K562 (cell line): ENCODE measurements around the gene RND1. TPM values are rescaled to one million over a fixed set of nuclear protein-coding genes. Genes with fewer than 3 reads are reported as not detected.

Experiments
- ATAC-seq: fragments of 200-7000 bp; cut with Tn5 transposase; 3 replicates; pipeline ENCODE4 v1.9.1; 2020; ENCODE audit warnings: moderate library complexity
- BruUV-seq: library from RNA; stranded (reverse); fragments of 400-500 nt; replicated peaks from 2 replicates; lab custom pipeline; 2021; lab: Mats Ljungman, UMichigan
- CTCF ChIA-PET: fragments of 300-600 bp; formaldehyde crosslinking; extraction: SDS; loops from one replicate; lab custom pipeline; 2021; ENCODE audit warnings: low intra/inter-chr PET ratio; lab: Yijun Ruan, JAX
- POLR2A ChIA-PET: fragments of 300-600, 350-650 bp; sonication (Branson Sonifier 250); formaldehyde crosslinking; extraction: SDS; loops from one replicate; lab custom pipeline; 2021; ENCODE audit warnings: antibody characterized with exemption, inconsistent platforms; lab: Yijun Ruan, JAX
- DNase-seq, 4 experiments: peaks; one replicate each; pipeline versions ENCODE4 v3.0.0 to v3.0.0-alpha.2; 2011 to 2018; ENCODE audit warnings: low spot score in 3 of 4, mixed read lengths in 3 of 4; ENCODE audit errors: extremely low read depth in 1 of 4
- FAIRE-seq: peaks from 2 replicates; lab custom pipeline; 2011; peaks lifted over from hg19 to GRCh38; lab: Jason Lieb, UNC
- H2AFZ ChIP-seq: 2 replicates; pipeline ENCODE4 v1.6.0; 2011; ENCODE audit warnings: low read depth, low read length, control low read depth, inconsistent platforms
- H3K27ac ChIP-seq: fragments of 200-600 bp; 3 replicates; pipeline ENCODE4 v1.8.0; 2011; ENCODE audit warnings: low read depth, mild to moderate bottlenecking, control low read depth, inconsistent platforms, low read length, moderate library complexity, mixed read lengths; ENCODE audit errors: extremely low read depth
- H3K27me3 ChIP-seq, 2 experiments: fragments of 300-600 bp in 1 of 2; 2 replicates in 1 of 2; 3 replicates in 1 of 2; pipeline versions ENCODE4 v1.6.0 to v1.8.0; 2011; ENCODE audit warnings: inconsistent platforms in 2 of 2, low read length in 2 of 2, mild to moderate bottlenecking in 1 of 2, mixed read lengths in 1 of 2, moderate library complexity in 1 of 2; ENCODE audit not compliant: control insufficient read depth in 2 of 2, insufficient read depth in 2 of 2
- H3K36me3 ChIP-seq: fragments of 300-600 bp; 3 replicates; pipeline ENCODE4 v1.8.0; 2011; ENCODE audit warnings: mild to moderate bottlenecking, low read length, inconsistent platforms; ENCODE audit not compliant: control insufficient read depth, insufficient read depth
- H3K4me1 ChIP-seq, 2 experiments: fragments of 200-600 bp in 1 of 2; replicated peaks in 1 of 2; 2 replicates in 1 of 2; 3 replicates in 1 of 2; pipeline versions ENCODE4 v1.5.1 to v1.8.0; 2011; ENCODE audit warnings: inconsistent platforms in 2 of 2, low read length in 2 of 2, mild to moderate bottlenecking in 1 of 2, mixed read lengths in 1 of 2, moderate library complexity in 1 of 2; ENCODE audit not compliant: control insufficient read depth in 2 of 2, insufficient read depth in 2 of 2
- H3K4me2 ChIP-seq: 2 replicates; pipeline ENCODE4 v1.6.1; 2011; ENCODE audit warnings: low read length, control low read depth, inconsistent platforms, mixed read lengths; ENCODE audit not compliant: insufficient read depth
- H3K4me3 ChIP-seq: fragments of 200-600 bp; sonication (generic), shearing (Covaris generic); 2 replicates; pipeline ENCODE4 v1.5.1; 2016; ENCODE audit warnings: control low read depth, inconsistent platforms
- H3K79me2 ChIP-seq: fragments of 200-600 bp; 3 replicates; pipeline ENCODE4 v1.8.0; 2011; ENCODE audit warnings: low read length, inconsistent platforms; ENCODE audit not compliant: control insufficient read depth, insufficient read depth
- H3K9ac ChIP-seq, 2 experiments: 2 replicates each; pipeline versions ENCODE4 v1.6.0 to v1.6.1; 2011; ENCODE audit warnings: low read depth in 2 of 2, low read length in 2 of 2, control low read depth in 1 of 2, inconsistent platforms in 1 of 2, mild to moderate bottlenecking in 1 of 2, mixed read lengths in 1 of 2; ENCODE audit not compliant: insufficient read depth in 1 of 2
- H3K9me1 ChIP-seq: one replicate; pipeline ENCODE4 v1.6.0; 2011; ENCODE audit warnings: inconsistent platforms, mild to moderate bottlenecking, low read length, moderate library complexity; ENCODE audit not compliant: control insufficient read depth, insufficient read depth
- H3K9me3 ChIP-seq: replicated peaks from 2 replicates; pipeline ENCODE4 v1.5.1; 2011; ENCODE audit warnings: low read depth, low read length, inconsistent platforms; ENCODE audit not compliant: control insufficient read depth, insufficient read depth
- H4K20me1 ChIP-seq: replicated peaks from 2 replicates; pipeline ENCODE4 v1.6.1; 2011; ENCODE audit warnings: low read length, inconsistent platforms, mixed read lengths; ENCODE audit not compliant: control insufficient read depth, insufficient read depth
- ATF6 ChIP-seq: sonication (generic); formaldehyde crosslinking; IDR thresholded peaks from 2 replicates; pipeline ENCODE4 v1.4.0; 2020; ENCODE audit warnings: mild to moderate bottlenecking, missing genetic modification reagents
- CBX2 ChIP-seq: fragments of 200-600 bp; sonication (generic); IDR thresholded peaks from one replicate; pipeline ENCODE4 v1.6.1; 2012; ENCODE audit warnings: mild to moderate bottlenecking, low read length, inconsistent platforms; ENCODE audit not compliant: insufficient read depth, poor library complexity, severe bottlenecking
- DMBX1 ChIP-seq: fragments of 250-450 bp; sonication (Bioruptor Pico); IDR thresholded peaks from 2 replicates; pipeline ENCODE4 v1.8.0; 2022; ENCODE audit warnings: inconsistent platforms, mild to moderate bottlenecking, moderate library complexity, borderline replicate concordance
- MAFK ChIP-seq: IDR thresholded peaks from 2 replicates; pipeline ENCODE4 v1.6.1; 2011; ENCODE audit warnings: low read length, improper control_type of control experiment
- THAP12 ChIP-seq: fragments of 250-450 bp; sonication (Bioruptor Pico); IDR thresholded peaks from 2 replicates; pipeline ENCODE4 v1.9.0; 2021; ENCODE audit warnings: mild to moderate bottlenecking, inconsistent platforms
- ZNF696 ChIP-seq: fragments of 250-450 bp; sonication (Bioruptor Pico); conservative IDR thresholded peaks from 2 replicates; pipeline ENCODE4 v1.4.0; 2020; ENCODE audit warnings: mild to moderate bottlenecking, moderate library complexity
- ZNF699 ChIP-seq: fragments of 250-450 bp; sonication (Bioruptor Pico); IDR thresholded peaks from 2 replicates; pipeline ENCODE4 v1.8.0; 2021; ENCODE audit warnings: mild to moderate bottlenecking, moderate library complexity; ENCODE audit not compliant: insufficient replicate concordance
- WGBS: fragments of 100-300 bp; shearing (Covaris generic); methylation state at CpG from one replicate; pipeline ENCODE4 v1.1.6; 2016; ENCODE audit warnings: low coverage, mixed read lengths; ENCODE audit not compliant: insufficient coverage; ENCODE audit errors: missing lambda C conversion rate; 5-methylcytosine and 5-hydroxymethylcytosine counted together
- in situ Hi-C: fragments of 300-500 bp; cut with MboI; formaldehyde crosslinking; loops from 4 replicates; pipeline ENCODE4 v1.15.0; 2018; ENCODE audit warnings: inconsistent platforms, mixed read lengths
- intact Hi-C: fragments of 100-400 bp; cut with micrococcal nuclease; formaldehyde crosslinking; loops from 2 replicates; pipeline ENCODE4 v1.14.2; 2022
- polyA plus RNA-seq, 8 experiments: library from polyadenylated mRNA; depleted of rRNA in 4 of 8; stranded (reverse) in 5 of 8; unstranded in 3 of 8; fragments of >200 nt; fragmentation: Nextera tagmentation in 2 of 8; fragmentation: Illumina TruSeq in 1 of 8; extraction: Ambion mirVana in 2 of 8; extraction: Trizol in 1 of 8; gene quantifications; 2 replicates each; pipeline versions ENCODE4 v1.2.1 to v1.2.3, GENCODE V29; 2011 to 2014; ENCODE audit warnings: inconsistent platforms in 1 of 8, missing spikeins in 1 of 8
- total RNA-seq, 7 experiments: library from RNA; depleted of rRNA in 6 of 7; stranded (reverse); fragments of >200 nt in 6 of 7; fragmentation: Illumina TruSeq in 2 of 7; extraction: Trizol in 2 of 7; gene quantifications; 2 replicates each; pipeline versions ENCODE4 v1.2.1 to v1.2.3, GENCODE V29; 2011 to 2021; ENCODE audit warnings: low replicate concordance in 1 of 7

Gene RND1
- total and polyA plus RNA-seq, 9 of the 15 experiments (the other 6 are each of a cell fraction or from before 2014, with no cell fraction given), result 0.18 to 0.78 (median 0.58) TPM; not detected in 2

DNA sequence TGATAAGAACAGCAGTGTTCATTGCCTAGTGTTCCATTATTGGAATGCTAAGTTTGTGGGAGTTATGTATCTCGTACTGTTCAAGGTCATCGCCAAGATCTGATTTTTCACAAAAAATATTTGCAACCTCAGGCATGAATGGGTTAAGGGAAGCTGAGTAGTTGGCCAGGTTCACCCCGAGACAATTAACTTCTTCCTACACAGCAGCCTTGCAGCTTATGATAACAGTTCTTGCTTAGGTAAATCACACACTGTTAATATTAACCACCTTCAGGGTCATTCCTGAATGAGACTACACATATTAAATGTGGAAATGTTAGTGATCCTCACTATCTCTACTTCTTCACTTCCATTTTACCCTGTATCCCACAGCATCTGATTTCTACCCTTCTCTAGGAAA lies 41.6 kb upstream of the RND1 start:
- H2AFZ ChIP-seq, result no peak overlapping the region
- H3K79me2 ChIP-seq, result no peaks in the 10 kb centered on the region
- H4K20me1 ChIP-seq, result no peaks in the 10 kb centered on the region
- no peak for DNase-seq
- no peaks in the 10 kb centered on the region; a peak in 1 of 5 replicates for H3K4me1 ChIP-seq
- BruUV-seq, result no TSS peak
- 8% methylated on average over 3 of the region's 3 CpGs for WGBS
- POLR2A ChIA-PET, result interaction anchor here (0.7 kb wide), 1 partner anchor 78 kb away, joined by 3 read pairs; no protein-coding TSS in a partner anchor
- no peaks in the 10 kb centered on the region for H3K9me1 ChIP-seq
- H3K27me3 ChIP-seq, result peaks cover 0 to 15% of the 10 kb centered on the region in 2 experiments; a peak in 2 of 5 replicates
- H3K36me3 ChIP-seq, result no peaks in the 10 kb centered on the region
- intact Hi-C loops, result no loop called here
- CTCF ChIA-PET, result no interaction called here
- H3K27ac ChIP-seq, result no peak overlapping the region
- H3K4me3 ChIP-seq, result no peak overlapping the region
- TF ChIP-seq ATF6 (CRISPR knock-in tag) (no peak), MAFK (no peak), ZNF699 (no peak), DMBX1 (CRISPR knock-in tag) (no peak), ZNF696 (CRISPR knock-in tag) (no peak), CBX2 (no peak), THAP12 (no peak)
- no peak overlapping the region for H3K9ac ChIP-seq
- no peak overlapping the region for H3K4me2 ChIP-seq
- in situ Hi-C loops, result no loop called here
- FAIRE-seq, result no peak
- no peak for ATAC-seq
- H3K9me3 ChIP-seq, result no peaks in the 10 kb centered on the region
